HG03159 (cell line): ENCODE measurements around the gene FXYD6.

Experiments
- ATAC-seq: cut with Tn5 transposase; IDR thresholded peaks from one replicate; pipeline ENCODE4 v1.9.1; 2021; ENCODE audit warnings: mild to moderate bottlenecking, moderate library complexity; ENCODE audit not compliant: unreplicated experiment

The FXYD6 gene

GRCh38 chr11:117851852-117852251 is 24.6 kb downstream of the FXYD6 start:
- ATAC-seq: no peak

DNA sequence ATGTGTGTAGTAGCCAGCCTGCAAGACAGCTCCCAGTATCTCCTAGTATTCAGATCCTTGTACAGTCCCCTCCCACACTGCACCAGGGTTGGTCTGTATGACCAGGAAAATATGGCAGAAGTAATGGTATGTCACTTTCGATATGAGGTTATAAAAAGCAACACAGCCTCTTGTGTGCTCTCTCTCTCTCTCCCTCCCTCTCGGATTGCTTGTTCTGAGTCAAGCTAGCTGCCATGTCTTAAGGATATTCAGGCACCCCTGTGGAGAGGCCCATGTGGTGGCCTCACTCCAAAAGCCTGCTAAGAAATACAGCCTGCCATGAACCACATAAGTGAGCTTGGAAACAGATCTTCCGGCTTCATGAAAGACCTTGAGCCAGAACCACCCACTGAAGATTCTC is 25.4 kb downstream of the FXYD6 start:
- ATAC-seq: no peak

DNA sequence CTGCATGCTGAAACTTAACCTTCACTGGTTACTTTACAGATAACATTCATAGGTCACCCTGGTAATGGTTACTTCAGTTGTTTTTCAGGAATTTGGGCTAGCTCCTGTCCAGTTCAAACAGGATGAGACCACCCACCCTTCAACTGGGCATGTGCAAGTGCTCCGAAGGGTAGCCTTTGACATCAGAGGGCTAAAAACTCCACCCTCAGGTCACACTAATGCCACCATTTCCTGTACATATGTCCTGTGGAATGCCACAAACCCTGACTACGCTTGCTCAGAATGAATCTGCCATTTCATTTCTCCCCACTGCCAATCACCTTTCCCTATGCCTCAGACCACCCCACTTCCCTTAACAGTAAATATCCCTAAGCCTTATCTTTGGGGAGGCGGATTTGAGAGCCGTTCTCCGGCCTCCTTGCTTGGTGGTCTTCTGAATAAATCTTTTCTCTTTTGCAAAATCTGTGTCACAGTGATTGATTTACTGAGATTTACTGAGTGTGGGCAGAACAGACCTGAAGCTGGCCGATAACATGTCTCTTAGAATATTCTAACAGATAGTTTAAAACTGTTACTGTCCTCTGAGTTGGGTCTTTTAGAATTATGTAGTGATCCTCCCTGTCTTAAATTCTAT is 26.6 kb downstream of the FXYD6 start:
- no peak for ATAC-seq

GRCh38 chr11:117843666-117844484 is 32.6 kb downstream of the FXYD6 start:
- ATAC-seq: no peak

GRCh38 chr11:117842131-117842941 is 34.1 kb downstream of the FXYD6 start:
- ATAC-seq: no peak

GRCh38 chr11:117841551-117842031 is 34.9 kb downstream of the FXYD6 start:
- no peak for ATAC-seq

DNA sequence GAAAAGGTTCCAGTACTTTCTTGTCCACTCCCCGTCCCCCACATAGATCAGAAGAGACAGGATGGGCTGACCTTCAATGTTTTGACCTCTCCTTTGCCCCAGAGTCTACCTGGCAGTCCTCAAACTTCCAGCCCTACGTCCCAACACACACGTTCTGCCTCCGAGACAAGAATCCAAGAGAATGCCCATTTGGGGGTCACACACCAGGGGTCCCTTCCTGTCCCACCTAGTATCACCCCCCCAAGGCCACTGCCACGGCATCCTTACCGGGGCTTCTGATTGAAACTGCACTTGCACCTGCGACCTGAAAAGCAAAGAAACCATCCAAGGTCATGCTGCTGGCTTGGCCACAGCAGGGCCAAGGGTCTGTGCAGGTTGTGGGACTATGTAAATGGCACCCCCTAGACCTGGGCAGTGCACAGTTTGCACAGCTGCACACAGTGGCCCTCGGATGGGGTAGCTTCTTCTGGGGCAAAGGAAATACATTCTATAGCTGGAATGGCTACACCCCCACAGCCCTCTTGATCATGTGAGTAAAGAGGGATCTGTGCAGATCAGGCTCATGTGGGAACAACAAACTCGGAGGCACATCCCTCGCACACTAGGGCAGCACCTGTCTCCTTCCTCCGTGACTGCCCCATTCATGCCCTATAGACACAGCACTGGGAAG is 35.4 kb downstream of the FXYD6 start:
- no peak for ATAC-seq

GRCh38 chr11:117839936-117840813 is 36.3 kb downstream of the FXYD6 start:
- ATAC-seq: no peak

DNA sequence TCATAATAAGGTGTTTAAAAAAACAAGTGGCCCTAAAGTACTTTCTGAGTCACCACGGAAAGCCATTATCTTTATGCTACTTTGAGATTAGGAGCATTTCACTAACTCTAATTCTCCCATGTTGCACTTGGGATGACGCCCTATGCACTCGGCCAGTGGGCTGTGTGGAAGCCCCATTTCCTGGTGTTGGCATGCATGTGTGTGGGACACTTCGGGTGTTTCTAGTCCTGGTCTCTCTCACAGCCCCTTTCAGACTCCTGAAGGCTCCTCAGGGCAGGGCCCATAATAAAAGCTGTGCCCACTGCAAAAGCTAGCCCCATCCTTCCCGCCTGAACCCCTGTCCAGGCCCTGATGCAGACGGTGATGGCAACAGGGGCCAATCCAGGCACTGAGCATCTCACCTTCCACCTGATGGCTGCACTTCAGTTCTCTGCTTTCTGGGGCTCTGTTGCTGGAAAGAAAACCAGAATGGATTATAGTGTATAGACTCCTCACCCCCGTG is 37.0 kb downstream of the FXYD6 start:
- ATAC-seq: no peak

GRCh38 chr11:117838901-117839300 is 37.6 kb downstream of the FXYD6 start:
- no peak for ATAC-seq

DNA sequence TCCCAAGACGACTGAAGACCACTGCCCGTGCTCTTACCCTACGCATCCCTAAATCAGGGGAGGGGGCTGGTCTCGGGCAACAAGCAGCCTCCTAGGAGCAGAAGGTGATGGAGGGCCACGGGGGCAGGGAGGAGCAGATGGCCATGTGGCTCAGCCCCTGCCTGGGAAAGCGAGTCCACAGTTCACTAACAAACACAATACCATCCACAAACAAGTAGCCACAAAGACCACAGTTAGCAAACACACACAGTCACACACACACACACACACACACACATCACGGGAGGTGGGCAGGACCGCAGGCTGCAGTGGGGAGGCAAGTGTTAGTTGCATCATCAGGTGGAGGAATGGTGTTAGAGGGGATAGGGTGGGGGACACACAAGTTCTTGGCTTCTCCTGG is 38.7 kb downstream of the FXYD6 start:
- no peak for ATAC-seq

DNA sequence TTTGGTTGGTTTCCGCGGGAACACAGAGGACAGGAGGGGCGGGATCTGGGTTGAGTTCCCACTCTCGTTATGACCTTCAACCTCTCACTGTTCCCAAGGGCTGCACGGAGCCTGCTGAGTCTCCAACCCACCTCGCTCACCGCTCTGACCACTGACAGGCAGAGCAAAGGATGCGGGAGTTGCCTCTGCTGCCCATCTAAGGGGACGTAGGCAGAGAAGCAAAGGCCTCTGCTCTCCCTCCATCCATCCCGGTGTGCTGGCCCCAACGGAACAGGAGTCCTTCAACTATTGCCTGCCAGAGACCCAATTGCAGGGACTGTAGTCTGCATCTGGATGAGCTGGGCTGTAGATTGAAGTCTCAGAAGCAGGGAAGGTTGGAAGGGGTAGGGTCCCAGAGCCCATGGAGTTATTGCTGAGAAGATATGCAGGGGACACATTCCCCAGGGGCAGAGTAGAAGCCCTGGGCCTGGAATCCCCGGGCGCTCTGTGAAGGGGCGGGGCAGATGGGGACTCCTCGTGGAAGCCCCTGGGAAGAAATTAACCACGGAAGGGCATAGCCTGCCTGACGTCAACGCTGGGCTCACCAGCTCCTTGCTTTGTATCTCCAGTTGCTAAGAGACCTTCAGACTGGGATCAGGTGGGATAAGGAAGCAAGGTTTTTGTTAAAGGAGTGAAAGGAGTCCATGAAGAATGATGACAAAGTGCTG is 39.2 kb downstream of the FXYD6 start:
- no peak for ATAC-seq

- ATAC-seq: no peak
Observed at GRCh38 chr11:117836077-117836960, 40.1 kb downstream of the FXYD6 start.

- ATAC-seq: no peak
Observed at GRCh38 chr11:117835576-117835975, 40.9 kb downstream of the FXYD6 start.

- ATAC-seq: no peak
Observed at GRCh38 chr11:117834838-117835443, 41.5 kb downstream of the FXYD6 start.

DNA sequence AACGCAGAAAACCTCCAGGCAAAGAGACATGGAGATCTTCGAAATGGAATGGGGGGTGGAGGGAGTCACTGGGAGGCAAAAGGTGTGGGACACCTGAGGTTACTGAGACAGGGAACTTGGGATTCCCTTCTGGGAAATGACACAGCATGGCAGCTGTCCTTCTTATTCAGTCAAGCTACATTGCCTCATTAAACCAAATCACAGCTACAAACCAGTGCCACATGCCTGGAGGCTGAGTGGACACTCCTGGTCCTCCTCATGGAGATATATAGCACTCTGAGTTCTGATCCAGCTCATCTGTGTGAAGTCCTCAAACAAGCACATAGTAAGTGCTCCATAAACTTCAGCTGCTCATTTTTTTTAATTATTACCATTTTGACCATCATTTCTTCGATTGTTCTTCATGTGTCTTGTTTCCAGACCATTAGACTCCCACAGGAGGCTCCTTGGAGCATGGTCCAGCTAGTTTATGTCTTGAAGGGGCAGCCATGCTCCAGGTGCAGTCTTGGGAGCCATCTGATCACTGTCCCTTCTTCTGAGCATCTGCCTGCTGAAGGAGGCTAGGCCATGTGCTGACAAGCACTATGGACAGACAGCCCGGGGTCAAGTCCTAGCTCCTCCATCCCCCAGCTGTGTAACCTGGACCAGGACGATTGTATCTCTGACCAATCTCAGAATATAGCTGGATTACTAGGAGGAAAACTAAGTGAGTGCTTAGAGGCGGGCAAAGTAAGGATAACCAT is 42.2 kb downstream of the FXYD6 start:
- ATAC-seq: no peak

DNA sequence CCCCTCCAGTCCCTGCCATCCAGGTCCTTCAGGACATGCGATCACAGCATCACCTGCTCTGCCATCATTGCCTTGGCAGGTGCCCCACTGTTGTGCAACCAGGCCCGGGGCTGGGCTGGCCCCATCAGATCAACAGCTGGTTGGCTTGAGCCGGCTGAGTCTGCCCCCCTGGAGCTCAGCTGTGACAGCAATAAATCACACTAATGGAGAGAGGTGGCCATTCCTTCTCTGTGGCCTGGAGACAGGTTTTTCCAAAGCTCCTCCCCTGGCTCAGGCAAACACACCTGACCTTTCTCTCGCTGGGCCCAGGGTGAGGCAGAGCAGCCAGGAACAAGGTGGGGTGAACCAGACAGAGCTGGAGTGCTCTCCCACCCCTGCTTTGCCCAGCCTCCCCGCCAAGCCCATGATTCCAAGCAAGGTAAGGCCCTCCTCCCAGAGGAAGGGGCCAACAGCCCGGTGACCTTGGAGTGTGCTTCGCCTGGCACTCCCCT is 43.0 kb downstream of the FXYD6 start:
- no peak for ATAC-seq
